ENCODE data around the gene FGF21.

DNA sequence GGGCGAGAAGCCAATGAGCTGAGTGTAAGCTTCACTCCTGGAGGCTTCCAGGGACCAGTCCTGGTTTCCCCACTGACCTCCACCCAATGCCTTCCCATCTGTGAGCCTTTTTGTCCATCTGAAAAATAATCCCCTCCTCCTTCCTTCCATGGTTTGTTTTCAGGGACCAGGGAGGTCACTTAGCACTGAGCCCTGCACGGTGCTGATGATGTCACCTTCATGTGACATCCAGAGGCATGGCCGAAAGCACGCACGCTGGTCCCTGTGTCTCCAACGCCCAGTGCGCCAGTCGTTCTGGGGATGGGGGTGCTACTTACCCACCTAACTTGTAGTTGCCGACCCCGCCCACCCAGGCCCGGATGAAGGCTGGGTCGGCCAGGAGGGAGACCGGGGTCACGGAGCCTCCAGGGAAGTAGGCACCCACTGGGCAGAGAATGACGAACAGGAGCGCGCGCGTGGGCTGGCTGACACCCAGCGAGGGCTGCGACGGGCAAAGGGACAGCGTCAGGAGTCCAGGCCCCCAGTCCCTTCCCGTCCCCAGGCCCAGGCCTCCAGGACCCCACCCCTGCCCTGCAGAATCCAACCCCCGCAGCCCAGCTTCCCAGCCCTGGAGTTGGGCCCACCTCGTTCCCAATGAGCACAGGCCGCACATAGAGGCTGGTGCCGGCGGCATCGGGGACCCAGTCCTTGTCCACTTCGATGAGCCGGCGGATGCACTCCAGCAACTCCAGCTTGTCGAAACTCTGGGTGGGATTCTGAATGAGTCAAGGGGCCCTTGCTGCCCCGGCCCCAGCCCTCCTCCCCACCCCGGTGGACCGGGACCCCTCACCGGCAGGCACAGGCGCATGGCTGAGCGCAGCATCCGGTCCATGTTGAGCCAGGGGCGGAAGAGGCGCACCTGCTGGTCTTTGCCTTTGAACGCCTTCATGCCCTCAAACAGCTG lies 44.3 kb downstream of the FGF21 start:
- TF ChIP-seq CTCF (IDR thresholded peaks at IDR 0.05) (no peak), POLR2A (IDR thresholded peaks at IDR 0.05) (no peak), POLR2AphosphoS5 (IDR thresholded peaks at IDR 0.05) (no peak)
